ENCODE measurements around the gene DHX35. TPM values are rescaled to one million over a fixed set of nuclear protein-coding genes. Genes with fewer than 3 reads are reported as not detected.

The DHX35 gene
- total and polyA plus RNA-seq, 9 donors, result 11.2 to 14.5 (median 12.0) TPM

DNA sequence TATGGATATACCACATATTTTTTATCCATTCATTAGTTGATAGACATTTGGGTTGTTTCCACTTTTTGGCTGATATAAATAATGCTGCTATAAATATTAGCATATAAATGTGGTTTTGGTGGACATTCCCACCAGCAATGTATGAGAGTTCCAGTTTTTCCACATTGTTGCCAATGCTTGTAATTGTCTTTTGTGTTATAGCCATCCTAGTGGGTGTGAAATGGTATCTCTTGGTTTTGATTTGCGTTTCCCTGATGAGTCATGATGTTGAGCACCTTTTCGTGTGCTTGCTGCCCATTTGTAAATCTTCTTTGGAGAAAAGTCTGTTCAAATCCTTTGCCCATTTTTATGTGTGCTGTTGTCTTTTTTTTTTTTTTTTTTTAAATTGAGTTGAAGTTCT is 54.4 kb downstream of the DHX35 start:
- no peak for DNase-seq
- intact Hi-C loops (cut with DNase I), result no loop called here
- 83 to 92% (median 89%) methylated on average over 2 of the region's 2 CpGs for WGBS, 3 donors
- H3K27me3 ChIP-seq, result no peaks in the 10 kb centered on the region
- peaks cover 3% of the 10 kb centered on the region for H3K36me3 ChIP-seq
- no peaks in the 10 kb centered on the region for H3K9me3 ChIP-seq
- H3K4me3 ChIP-seq, result no peak overlapping the region
- H3K27ac ChIP-seq, result no peak overlapping the region
- H3K4me1 ChIP-seq (ENCODE audit: insufficient read depth), result no peaks in the 10 kb centered on the region
- TF ChIP-seq, protein P1, sequence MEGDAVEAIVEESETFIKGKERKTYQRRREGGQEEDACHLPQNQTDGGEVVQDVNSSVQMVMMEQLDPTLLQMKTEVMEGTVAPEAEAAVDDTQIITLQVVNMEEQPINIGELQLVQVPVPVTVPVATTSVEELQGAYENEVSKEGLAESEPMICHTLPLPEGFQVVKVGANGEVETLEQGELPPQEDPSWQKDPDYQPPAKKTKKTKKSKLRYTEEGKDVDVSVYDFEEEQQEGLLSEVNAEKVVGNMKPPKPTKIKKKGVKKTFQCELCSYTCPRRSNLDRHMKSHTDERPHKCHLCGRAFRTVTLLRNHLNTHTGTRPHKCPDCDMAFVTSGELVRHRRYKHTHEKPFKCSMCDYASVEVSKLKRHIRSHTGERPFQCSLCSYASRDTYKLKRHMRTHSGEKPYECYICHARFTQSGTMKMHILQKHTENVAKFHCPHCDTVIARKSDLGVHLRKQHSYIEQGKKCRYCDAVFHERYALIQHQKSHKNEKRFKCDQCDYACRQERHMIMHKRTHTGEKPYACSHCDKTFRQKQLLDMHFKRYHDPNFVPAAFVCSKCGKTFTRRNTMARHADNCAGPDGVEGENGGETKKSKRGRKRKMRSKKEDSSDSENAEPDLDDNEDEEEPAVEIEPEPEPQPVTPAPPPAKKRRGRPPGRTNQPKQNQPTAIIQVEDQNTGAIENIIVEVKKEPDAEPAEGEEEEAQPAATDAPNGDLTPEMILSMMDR (IDR thresholded peaks at IDR 0.05), result no peak
- TF ChIP-seq POLR2A (IDR thresholded peaks at IDR 0.05) (no peak), EP300 (IDR thresholded peaks at IDR 0.05) (no peak)

DNA sequence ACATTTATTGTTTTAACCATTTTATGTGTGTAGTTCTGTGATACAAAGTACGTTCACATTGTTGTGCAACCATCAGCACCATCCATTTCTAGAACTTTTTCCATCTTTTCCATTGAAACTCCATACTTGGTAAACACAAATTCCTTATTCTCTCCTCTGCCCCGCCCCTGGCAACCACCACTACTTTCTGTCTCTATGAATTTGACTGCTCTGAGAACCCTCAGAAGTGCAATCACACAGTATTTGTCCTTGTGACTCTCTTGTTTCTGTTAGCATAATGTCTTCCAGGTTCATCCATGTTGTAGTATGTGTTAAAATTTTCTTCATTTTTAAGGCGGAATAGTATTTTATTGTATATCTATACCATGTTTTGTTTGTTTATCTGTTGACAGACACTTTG is 56.9 kb downstream of the DHX35 start:
- Histone ChIP-seq H3K9me3 (no peaks in the 10 kb centered on the region), H3K27me3 (no peaks in the 10 kb centered on the region), H3K4me1 (ENCODE audit: insufficient read depth) (no peaks in the 10 kb centered on the region), H3K36me3 (no peaks in the 10 kb centered on the region), H3K4me3 (no peak overlapping the region), H3K27ac (no peak overlapping the region)
- WGBS, 3 donors, result 95 to 98% (median 97%) methylated on average over 3 of the region's 3 CpGs
- TF ChIP-seq POLR2A (IDR thresholded peaks at IDR 0.05) (no peak), EP300 (IDR thresholded peaks at IDR 0.05) (no peak)
- TF ChIP-seq, protein P1 (IDR thresholded peaks at IDR 0.05), result no peak
- intact Hi-C loops (cut with DNase I), result no loop called here
- DNase-seq, result no peak

DNA sequence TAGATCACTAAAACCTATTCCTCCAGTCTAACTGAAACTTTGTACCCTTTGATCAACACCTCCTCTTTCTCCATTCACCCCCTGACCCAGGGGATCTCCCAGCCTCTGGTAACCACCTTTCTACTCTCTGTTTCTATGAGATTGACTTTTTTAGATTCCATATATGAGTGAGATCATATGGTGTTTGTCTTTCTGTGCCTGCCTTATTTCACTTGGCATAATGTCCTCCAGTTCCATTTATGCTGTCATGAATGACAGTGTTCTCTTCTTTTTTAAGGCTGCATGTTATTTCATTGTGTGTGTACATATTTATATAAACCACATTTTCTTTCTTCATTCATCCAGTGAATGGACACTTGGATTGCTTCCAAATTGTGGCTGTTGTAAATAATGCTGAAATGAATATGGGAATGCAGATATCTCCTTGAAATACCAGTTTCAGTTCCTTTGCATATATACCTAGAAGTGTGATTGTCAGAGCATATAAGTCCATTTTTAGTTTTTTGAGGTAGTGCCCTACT is 57.7 kb downstream of the DHX35 start:
- H3K36me3 ChIP-seq, result no peaks in the 10 kb centered on the region
- H3K27ac ChIP-seq, result no peak overlapping the region
- no peak for DNase-seq
- H3K9me3 ChIP-seq, result no peaks in the 10 kb centered on the region
- intact Hi-C loops (cut with DNase I), result no loop called here
- no peak overlapping the region for H3K4me3 ChIP-seq
- TF ChIP-seq EP300 (IDR thresholded peaks at IDR 0.05) (no peak), POLR2A (IDR thresholded peaks at IDR 0.05) (no peak)
- TF ChIP-seq, protein P1 (IDR thresholded peaks at IDR 0.05), result no peak
- no peaks in the 10 kb centered on the region for H3K4me1 ChIP-seq (ENCODE audit: insufficient read depth)
- no peaks in the 10 kb centered on the region for H3K27me3 ChIP-seq

DNA sequence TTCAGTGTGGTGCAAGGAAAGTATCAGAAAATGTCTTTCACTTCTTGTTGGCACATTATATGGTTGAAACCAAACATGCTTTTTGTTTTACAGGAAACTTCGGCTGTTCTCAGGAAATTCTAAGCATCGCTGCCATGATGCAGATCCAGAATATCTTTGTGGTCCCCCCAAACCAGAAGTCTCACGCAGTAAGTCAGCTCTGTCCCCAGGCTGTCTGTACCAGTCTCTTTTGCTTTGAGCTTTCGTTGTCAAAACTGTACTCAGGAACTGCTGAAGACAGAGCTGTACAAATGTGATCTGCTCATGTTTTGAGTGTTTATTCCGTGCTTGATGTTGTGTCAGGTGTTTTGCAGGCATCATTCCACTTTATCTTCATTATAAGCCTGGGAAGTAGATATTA is 59.6 kb downstream of the DHX35 start:
- Histone ChIP-seq H3K36me3 (no peaks in the 10 kb centered on the region), H3K27ac (no peak overlapping the region), H3K9me3 (no peaks in the 10 kb centered on the region), H3K4me3 (no peak overlapping the region), H3K27me3 (no peaks in the 10 kb centered on the region), H3K4me1 (ENCODE audit: insufficient read depth) (no peaks in the 10 kb centered on the region)
- intact Hi-C loops (cut with DNase I), result no loop called here
- TF ChIP-seq POLR2A (IDR thresholded peaks at IDR 0.05) (no peak), EP300 (IDR thresholded peaks at IDR 0.05) (no peak)
- TF ChIP-seq, protein P1 (IDR thresholded peaks at IDR 0.05), result no peak
- DNase-seq, result no peak
- WGBS, 3 donors, result 59 to 74% (median 66%) methylated on average over 5 of the region's 5 CpGs

Measured in ovary (tissue), 9 donors.